ENCODE measurements around the gene ZNF227. TPM values are rescaled to one million over a fixed set of nuclear protein-coding genes. Genes with fewer than 3 reads are reported as not detected.
"Not testable (repeated sequence)": the region's sequence is repeated elsewhere in the genome, so short reads cannot be mapped to it uniquely, and the experiment has no call there.

ZNF227 gene
- 6.0 TPM for total RNA-seq

GRCh38 chr19:44212250-44212865 lies at the start of gene ZNF227:
ZNF227 (plus strand) TSS chr19:44212532; CDS start chr19:44217793, 5,261 bp downstream.
- DNase-seq (ENCODE audit: low spot score) (peak; percentile 93), ATAC-seq (peak; percentile 97)

- DNase-seq (ENCODE audit: low spot score) (no peak), ATAC-seq (no peak)
These were observed 48.5 kb upstream of the ZNF227 start for GRCh38 chr19:44163789-44164188.

- DNase-seq (ENCODE audit: low spot score), result no peak
- no peak for ATAC-seq
These were observed 48.0 kb upstream of the ZNF227 start for GRCh38 chr19:44164327-44164672.

GRCh38 chr19:44164673-44165512 lies 47.4 kb upstream of the ZNF227 start, which contains the start of gene ZNF226:
ZNF226 (plus strand) TSS chr19:44165100; CDS start chr19:44170081, 4,981 bp downstream.
- ATAC-seq (peak; percentile 99), DNase-seq (ENCODE audit: low spot score) (peak; percentile 94)

GRCh38 chr19:44170660-44171059 lies 41.7 kb upstream of the ZNF227 start:
- not testable (repeated sequence) for DNase-seq (ENCODE audit: low spot score); ATAC-seq

GRCh38 chr19:44176590-44176989 lies 35.7 kb upstream of the ZNF227 start:
- DNase-seq (ENCODE audit: low spot score), result no peak
- no peak for ATAC-seq

GRCh38 chr19:44180968-44181367 lies 31.4 kb upstream of the ZNF227 start:
- no peak for DNase-seq (ENCODE audit: low spot score)
- ATAC-seq, result no peak

GRCh38 chr19:44182145-44182544 lies 30.2 kb upstream of the ZNF227 start:
- no peak for DNase-seq (ENCODE audit: low spot score)
- ATAC-seq, result no peak

GRCh38 chr19:44190020-44190419 lies 22.3 kb upstream of the ZNF227 start:
- DNase-seq (ENCODE audit: low spot score) (no peak), ATAC-seq (no peak)

- DNase-seq (ENCODE audit: low spot score), result no peak
- ATAC-seq, result no peak
These were observed 20.2 kb upstream of the ZNF227 start for GRCh38 chr19:44192127-44192526.

- DNase-seq (ENCODE audit: low spot score) (no peak), ATAC-seq (no peak)
These were observed 15.6 kb upstream of the ZNF227 start for GRCh38 chr19:44196772-44197171.

- ATAC-seq, result no peak
- no peak for DNase-seq (ENCODE audit: low spot score)
These were observed 9.9 kb upstream of the ZNF227 start for GRCh38 chr19:44202470-44202869.

GRCh38 chr19:44202974-44203373 lies 9.4 kb upstream of the ZNF227 start:
- DNase-seq (ENCODE audit: low spot score) (no peak), ATAC-seq (no peak)

- not testable (repeated sequence) for DNase-seq (ENCODE audit: low spot score); ATAC-seq
These were observed 8.5 kb upstream of the ZNF227 start for GRCh38 chr19:44203877-44204276.

- ATAC-seq (no peak), DNase-seq (ENCODE audit: low spot score) (no peak)
These were observed 7.6 kb upstream of the ZNF227 start for GRCh38 chr19:44204772-44205171.

GRCh38 chr19:44207126-44207803 lies 5.1 kb upstream of the ZNF227 start:
- peak; percentile 96 for ATAC-seq

GRCh38 chr19:44212866-44213346 lies 574 bp downstream of the ZNF227 start:
- DNase-seq (ENCODE audit: low spot score) (no peak), ATAC-seq (peak; percentile 39)

More at GRCh38 chr19:44207126-44207803, 5.1 kb upstream of the ZNF227 start:
- DNase-seq (ENCODE audit: low spot score), result peak; percentile 92

GRCh38 chr19:44219926-44220325 lies 7.6 kb downstream of the ZNF227 start:
- ATAC-seq; DNase-seq (ENCODE audit: low spot score): not testable (repeated sequence)

GRCh38 chr19:44220761-44221160 lies 8.4 kb downstream of the ZNF227 start:
- ATAC-seq; DNase-seq (ENCODE audit: low spot score): not testable (repeated sequence)

GRCh38 chr19:44221291-44221690 lies 9.0 kb downstream of the ZNF227 start:
- DNase-seq (ENCODE audit: low spot score); ATAC-seq: not testable (repeated sequence)

- ATAC-seq, result no peak
These were observed 16.0 kb downstream of the ZNF227 start for GRCh38 chr19:44228318-44228717.

More at GRCh38 chr19:44228318-44228717, 16.0 kb downstream of the ZNF227 start:
- no peak for DNase-seq (ENCODE audit: low spot score)
